RWPE1 (cell line): ENCODE data around the gene PRAME.

ENCODE experiments used
- CTCF ChIA-PET: fragments of 350-600 bp; sonication (Branson Sonifier 250); formaldehyde crosslinking; extraction: SDS; loops from one replicate; lab custom pipeline; 2021; lab: Yijun Ruan, JAX
- POLR2A ChIA-PET: fragments of 400-600 bp; formaldehyde crosslinking; extraction: SDS; loops from one replicate; lab custom pipeline; 2020; ENCODE audit warnings: antibody characterized with exemption; ENCODE audit not compliant: low non-redundant PET; lab: Yijun Ruan, JAX
- DNase-seq: peaks from one replicate; pipeline ENCODE4 v3.0.0; 2012; ENCODE audit warnings: low spot score
- H3K27ac ChIP-seq: fragments of 450-650 bp; 2 replicates; pipeline ENCODE4 v1.5.1; 2017
- CTCF ChIP-seq: fragments of 450-650 bp; conservative IDR thresholded peaks from 2 replicates; pipeline ENCODE4 v1.5.1; 2017; ENCODE audit warnings: low read depth, mild to moderate bottlenecking

PRAME gene

GRCh38 chr22:22508274-22509176 lies 50.5 kb downstream of the PRAME start, which contains the start of gene ZNF280B:
ZNF280B (minus strand) TSS chr22:22508742; CDS start chr22:22489398, 19,344 bp downstream.
- ChIA-PET POLR2A (no interaction called here), CTCF (interaction anchor here (0.7 to 1.6 kb wide), 3 partner anchors 12 to 42 kb away, joined by 3 to 9 read pairs (median 5); no protein-coding TSS in a partner anchor)
- peak; percentile 82 for TF ChIP-seq CTCF
- H3K27ac ChIP-seq: peak within 1 kb of the TSS; percentile 22
- DNase-seq: peak; percentile 43

GRCh38 chr22:22507743-22508273 lies 51.3 kb downstream of the PRAME start:
- no peak for TF ChIP-seq CTCF
- CTCF ChIA-PET: interaction anchor here (0.6 to 1.6 kb wide), 2 partner anchors 24 to 363 kb away, joined by 3 to 9 read pairs; no protein-coding TSS in a partner anchor
- POLR2A ChIA-PET: no interaction called here
- peak overlapping the region; percentile 22 for H3K27ac ChIP-seq
- no peak for DNase-seq

GRCh38 chr22:22506736-22507135 lies 52.3 kb downstream of the PRAME start:
- TF ChIP-seq CTCF: no peak
- CTCF ChIA-PET: no interaction called here
- POLR2A ChIA-PET: no interaction called here
- no peak for DNase-seq
- H3K27ac ChIP-seq: no peak overlapping the region

- TF ChIP-seq CTCF: no peak
- ChIA-PET POLR2A (no interaction called here), CTCF (interaction anchor here (0.6 kb wide), 1 partner anchor 1041 kb away, joined by 3 read pairs; no protein-coding TSS in a partner anchor)
- no peak for DNase-seq
- H3K27ac ChIP-seq: no peak overlapping the region
These were observed 60.8 kb downstream of the PRAME start for GRCh38 chr22:22498267-22498666.
